Lower lobe of right lung (tissue), 2 donors: ENCODE results near the gene MTA1. TPM values are rescaled to one million over a fixed set of nuclear protein-coding genes. Genes with fewer than 3 reads are reported as not detected.

Experiments used
- ATAC-seq, 2 donors: fragments of 200-7000 bp; cut with Tn5 transposase; one replicate each; pipeline ENCODE4 v1.9.1; 2020 to 2022; ENCODE audit warnings: mild to moderate bottlenecking in 2 of 2, moderate library complexity in 2 of 2
- DNase-seq: peaks from one replicate; pipeline ENCODE4 v3.0.0-alpha.2; 2020
- H3K27ac ChIP-seq: fragments of 200-600 bp; one replicate; pipeline ENCODE4 v1.8.0; 2022
- H3K27me3 ChIP-seq: fragments of 200-600 bp; one replicate; pipeline ENCODE4 v1.8.0; 2022; ENCODE audit warnings: low read depth
- H3K36me3 ChIP-seq: fragments of 200-600 bp; one replicate; pipeline ENCODE4 v1.8.0; 2022; ENCODE audit warnings: mild to moderate bottlenecking
- H3K4me1 ChIP-seq: fragments of 200-600 bp; one replicate; pipeline ENCODE4 v1.8.0; 2022
- H3K4me3 ChIP-seq: fragments of 200-600 bp; one replicate; pipeline ENCODE4 v1.8.0; 2022; ENCODE audit warnings: mild to moderate bottlenecking
- H3K9me3 ChIP-seq: fragments of 200-600 bp; one replicate; pipeline ENCODE4 v1.8.0; 2022
- intact Hi-C: fragments of 100-400 bp; cut with DNase I; formaldehyde crosslinking; loops from one replicate; pipeline ENCODE4 v1.11.0; 2022
- total RNA-seq: library from RNA; stranded (reverse); fragmentation: NEBNext Ultra II Directional; extraction: Animal tissue kit (Norgen Biotek cat#: 25700); gene quantifications from one replicate; pipeline ENCODE4 v1.2.1, GENCODE V29; 2021
- TF ChIP-seq, protein P1 (sequence below): fragments of 200-600 bp; IDR thresholded peaks from one replicate; pipeline ENCODE4 v1.8.0; 2022; ENCODE audit warnings: antibody characterized with exemption, mild to moderate bottlenecking
- donor health status: DM: no; HTN: yes; CAD: no; lungs with severe emphysema.

The MTA1 gene
- total RNA-seq, 1 donor from 2014 or later, result 69.7 TPM

DNA sequence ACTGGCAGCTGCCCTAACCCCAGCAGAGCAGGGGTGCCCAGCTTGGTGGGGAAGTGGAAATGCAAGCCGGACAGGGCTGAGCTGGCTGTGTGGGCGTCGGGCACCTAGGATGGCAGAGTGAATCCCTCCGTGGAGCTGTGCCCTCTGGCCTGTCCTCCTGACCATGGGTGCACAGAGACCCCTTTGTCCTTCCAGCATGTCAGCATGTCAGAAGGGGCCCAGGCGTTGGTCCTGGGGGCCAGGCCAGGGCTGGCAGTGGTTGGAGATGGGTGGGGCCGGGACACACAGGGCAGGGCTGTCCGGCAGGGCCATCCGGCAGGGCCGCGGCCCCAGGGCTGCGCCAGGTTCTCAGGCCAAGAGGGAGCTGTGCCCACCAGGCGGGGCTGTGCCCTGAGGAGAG lies 30.1 kb upstream of the MTA1 start:
- peak; percentile 8 to 26 for ATAC-seq
- no peaks in the 10 kb centered on the region for H3K9me3 ChIP-seq
- no peaks in the 10 kb centered on the region for H3K27me3 ChIP-seq
- no peak overlapping the region for H3K4me3 ChIP-seq
- peaks cover 23% of the 10 kb centered on the region for H3K4me1 ChIP-seq
- intact Hi-C loops, result no loop called here
- TF ChIP-seq, protein P1, sequence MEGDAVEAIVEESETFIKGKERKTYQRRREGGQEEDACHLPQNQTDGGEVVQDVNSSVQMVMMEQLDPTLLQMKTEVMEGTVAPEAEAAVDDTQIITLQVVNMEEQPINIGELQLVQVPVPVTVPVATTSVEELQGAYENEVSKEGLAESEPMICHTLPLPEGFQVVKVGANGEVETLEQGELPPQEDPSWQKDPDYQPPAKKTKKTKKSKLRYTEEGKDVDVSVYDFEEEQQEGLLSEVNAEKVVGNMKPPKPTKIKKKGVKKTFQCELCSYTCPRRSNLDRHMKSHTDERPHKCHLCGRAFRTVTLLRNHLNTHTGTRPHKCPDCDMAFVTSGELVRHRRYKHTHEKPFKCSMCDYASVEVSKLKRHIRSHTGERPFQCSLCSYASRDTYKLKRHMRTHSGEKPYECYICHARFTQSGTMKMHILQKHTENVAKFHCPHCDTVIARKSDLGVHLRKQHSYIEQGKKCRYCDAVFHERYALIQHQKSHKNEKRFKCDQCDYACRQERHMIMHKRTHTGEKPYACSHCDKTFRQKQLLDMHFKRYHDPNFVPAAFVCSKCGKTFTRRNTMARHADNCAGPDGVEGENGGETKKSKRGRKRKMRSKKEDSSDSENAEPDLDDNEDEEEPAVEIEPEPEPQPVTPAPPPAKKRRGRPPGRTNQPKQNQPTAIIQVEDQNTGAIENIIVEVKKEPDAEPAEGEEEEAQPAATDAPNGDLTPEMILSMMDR, result no peak
- DNase-seq, result no peak
- H3K27ac ChIP-seq, result peak overlapping the region; percentile 60
- H3K36me3 ChIP-seq, result peaks cover 41% of the 10 kb centered on the region

DNA sequence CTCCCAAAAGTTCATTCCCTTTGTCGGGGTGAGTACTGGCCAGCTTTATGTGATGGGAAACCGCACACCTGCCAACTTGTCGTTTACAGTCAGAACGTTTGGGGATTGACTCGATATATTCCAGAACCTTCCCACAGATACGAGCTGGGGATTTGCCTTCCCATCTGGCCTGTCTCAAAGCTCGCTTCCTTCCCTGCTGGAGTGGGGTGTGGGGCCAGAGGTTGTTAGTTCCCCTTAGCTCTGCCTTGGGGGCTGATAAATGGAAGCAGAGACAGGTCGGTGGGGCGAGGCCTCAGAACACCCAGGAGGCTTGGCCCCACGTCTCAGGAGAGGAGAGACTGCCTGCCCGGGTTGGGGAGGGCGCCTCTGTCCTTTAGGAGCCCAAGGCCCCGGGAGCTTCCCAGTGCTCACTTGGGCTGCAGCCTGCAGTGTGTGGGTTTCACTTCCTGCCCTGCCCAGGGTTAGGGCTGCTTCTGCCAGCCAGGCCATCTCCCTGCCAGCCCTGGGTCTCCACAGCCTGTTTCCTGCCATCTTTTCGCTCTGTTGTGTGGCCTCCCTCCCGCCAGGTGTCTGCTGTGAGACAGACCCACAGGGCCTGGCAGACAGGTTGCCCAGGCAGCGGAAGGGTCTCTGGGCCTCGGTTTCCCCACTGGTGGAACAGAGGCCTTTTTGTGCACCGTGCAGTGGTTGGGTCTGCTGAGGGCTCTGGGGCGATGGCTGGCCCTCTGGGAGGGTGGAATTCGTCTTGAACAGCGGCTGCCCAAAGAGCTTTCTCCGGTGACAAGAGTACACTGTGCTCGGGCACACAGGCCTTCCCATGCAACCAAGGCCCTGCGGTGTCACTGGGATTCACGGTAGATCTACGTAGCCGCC lies 29.4 kb upstream of the MTA1 start:
- DNase-seq (no peak), ATAC-seq (peak; percentile 43)
- TF ChIP-seq, protein P1, result no peak
- Histone ChIP-seq H3K9me3 (no peaks in the 10 kb centered on the region), H3K4me3 (no peak overlapping the region), H3K27me3 (no peaks in the 10 kb centered on the region), H3K36me3 (peaks cover 39% of the 10 kb centered on the region), H3K27ac (peak overlapping the region; percentile 60), H3K4me1 (peaks cover 23% of the 10 kb centered on the region)
- intact Hi-C loops, result no loop called here

DNA sequence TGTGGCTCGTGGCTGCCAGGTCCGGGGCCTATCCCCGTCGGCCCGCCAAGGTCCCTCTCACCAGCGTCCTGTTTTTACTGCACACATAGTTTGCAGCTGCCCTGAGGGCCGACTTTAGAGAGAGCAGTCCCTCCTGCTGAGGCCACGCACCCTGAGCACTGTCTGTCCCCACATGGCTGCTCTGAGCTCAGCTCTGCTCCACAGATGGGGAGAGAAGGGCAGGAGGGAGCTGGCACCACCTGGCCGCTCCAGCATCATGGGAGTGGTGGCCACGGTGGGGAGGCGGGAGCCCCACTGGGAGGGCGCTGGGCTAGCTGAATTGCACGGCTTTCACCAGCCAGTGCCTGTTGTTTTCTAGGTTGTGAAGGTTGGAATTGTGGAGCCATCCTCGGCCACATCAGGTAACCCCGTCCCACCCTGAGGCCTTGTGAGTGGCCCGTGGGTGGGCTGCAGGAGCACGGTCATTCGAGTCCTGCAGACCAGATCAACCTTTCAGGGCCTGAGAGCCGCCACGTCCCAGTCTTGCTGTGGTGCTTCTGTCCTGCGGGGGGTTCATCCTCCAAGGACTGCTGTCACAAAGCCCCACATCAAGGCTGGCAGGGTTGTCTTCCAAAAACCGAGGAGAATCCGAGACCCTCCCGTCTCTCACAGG lies 28.7 kb upstream of the MTA1 start:
- Histone ChIP-seq H3K4me3 (no peak overlapping the region), H3K9me3 (no peaks in the 10 kb centered on the region), H3K36me3 (peaks cover 31% of the 10 kb centered on the region), H3K27me3 (no peaks in the 10 kb centered on the region), H3K4me1 (peaks cover 23% of the 10 kb centered on the region), H3K27ac (no peak overlapping the region)
- TF ChIP-seq, protein P1, result no peak
- DNase-seq, result no peak
- no peak for ATAC-seq
- intact Hi-C loops, result no loop called here

DNA sequence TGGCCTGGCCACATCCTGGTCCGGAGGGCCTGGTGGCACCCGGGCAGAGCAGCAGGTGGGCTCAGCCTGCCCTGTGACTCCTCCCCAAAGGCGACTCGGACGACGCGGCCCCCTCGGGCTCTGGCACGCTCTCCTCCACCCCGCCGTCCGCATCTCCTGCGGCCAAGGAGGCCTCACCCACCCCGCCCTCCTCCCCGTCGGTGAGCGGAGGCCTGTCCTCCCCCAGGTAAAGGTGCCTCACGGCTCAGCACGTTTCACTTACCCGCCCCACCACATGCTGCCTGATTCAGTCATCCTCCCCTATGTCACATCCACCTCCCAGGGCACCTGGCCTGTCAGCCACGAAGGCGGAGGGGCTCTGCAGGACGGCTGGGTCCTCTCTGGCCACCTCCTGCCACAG lies 28.1 kb upstream of the MTA1 start:
- no peak for ATAC-seq
- no peak overlapping the region for H3K4me3 ChIP-seq
- no peaks in the 10 kb centered on the region for H3K9me3 ChIP-seq
- DNase-seq, result peak; percentile 42
- peaks cover 23% of the 10 kb centered on the region for H3K4me1 ChIP-seq
- peaks cover 28% of the 10 kb centered on the region for H3K36me3 ChIP-seq
- intact Hi-C loops, result no loop called here
- TF ChIP-seq, protein P1, result no peak
- H3K27me3 ChIP-seq, result no peaks in the 10 kb centered on the region
- no peak overlapping the region for H3K27ac ChIP-seq

DNA sequence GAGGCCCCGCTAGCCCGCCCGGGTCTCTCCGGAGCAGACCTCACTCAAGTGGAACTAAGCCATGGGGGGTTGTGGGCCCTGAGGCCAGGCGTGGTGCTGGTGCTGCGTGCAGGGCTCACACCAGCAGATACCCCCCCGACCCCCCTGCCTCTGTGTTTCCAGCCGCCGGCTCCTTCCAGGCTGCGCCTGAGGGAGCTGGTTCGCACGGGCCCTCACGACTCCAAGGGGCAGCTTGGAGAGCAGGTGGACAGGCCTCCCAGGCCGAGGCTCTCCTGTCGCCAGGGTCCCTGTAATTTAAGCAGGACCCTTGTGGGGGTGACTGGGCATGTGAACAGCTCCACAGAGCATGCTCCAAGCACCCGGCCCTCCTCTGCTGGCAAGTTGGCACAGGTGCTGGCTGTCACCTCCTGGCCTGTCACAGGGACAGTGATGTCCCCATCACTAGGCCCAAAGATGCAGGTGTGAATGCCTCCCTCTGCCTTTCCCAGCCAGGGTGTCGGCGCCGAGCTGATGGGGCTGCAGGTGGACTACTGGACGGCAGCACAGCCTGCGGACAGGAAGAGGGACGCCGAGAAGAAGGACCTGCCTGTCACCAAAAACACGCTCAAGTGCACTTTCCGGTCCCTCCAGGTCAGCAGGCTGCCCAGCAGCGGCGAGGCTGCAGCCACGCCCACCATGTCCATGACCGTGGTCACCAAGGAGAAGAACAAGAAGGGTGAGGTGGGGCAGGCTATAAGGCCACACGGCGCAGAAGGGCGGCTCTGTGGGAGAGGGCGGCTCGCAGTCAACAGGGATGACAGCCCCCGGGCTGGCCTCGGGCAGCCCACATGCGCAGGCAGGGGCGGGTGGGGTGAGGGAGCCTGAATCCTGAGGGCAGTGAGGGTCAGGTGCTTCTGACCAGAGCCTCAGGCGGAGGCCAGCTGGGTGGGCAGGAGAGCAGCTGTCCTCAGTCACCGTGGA lies 27.2 kb upstream of the MTA1 start:
- H3K4me3 ChIP-seq, result no peak overlapping the region
- H3K27me3 ChIP-seq, result no peaks in the 10 kb centered on the region
- H3K9me3 ChIP-seq, result no peaks in the 10 kb centered on the region
- intact Hi-C loops, result no loop called here
- TF ChIP-seq, protein P1, result no peak
- peaks cover 27% of the 10 kb centered on the region for H3K4me1 ChIP-seq
- H3K36me3 ChIP-seq, result peaks cover 20% of the 10 kb centered on the region
- no peak overlapping the region for H3K27ac ChIP-seq
- ATAC-seq, result no peak
- DNase-seq, result peak; percentile 41
